ENCODE data around the gene GMPPB. TPM values are rescaled to one million over a fixed set of nuclear protein-coding genes. Genes with fewer than 3 reads are reported as not detected.

GMPPB gene
- total and polyA plus RNA-seq, 2 of the 8 experiments (the other 6 are each of a cell fraction or from before 2014, with no cell fraction given): 20.9 to 23.9 TPM

- TF ChIP-seq, protein P1, sequence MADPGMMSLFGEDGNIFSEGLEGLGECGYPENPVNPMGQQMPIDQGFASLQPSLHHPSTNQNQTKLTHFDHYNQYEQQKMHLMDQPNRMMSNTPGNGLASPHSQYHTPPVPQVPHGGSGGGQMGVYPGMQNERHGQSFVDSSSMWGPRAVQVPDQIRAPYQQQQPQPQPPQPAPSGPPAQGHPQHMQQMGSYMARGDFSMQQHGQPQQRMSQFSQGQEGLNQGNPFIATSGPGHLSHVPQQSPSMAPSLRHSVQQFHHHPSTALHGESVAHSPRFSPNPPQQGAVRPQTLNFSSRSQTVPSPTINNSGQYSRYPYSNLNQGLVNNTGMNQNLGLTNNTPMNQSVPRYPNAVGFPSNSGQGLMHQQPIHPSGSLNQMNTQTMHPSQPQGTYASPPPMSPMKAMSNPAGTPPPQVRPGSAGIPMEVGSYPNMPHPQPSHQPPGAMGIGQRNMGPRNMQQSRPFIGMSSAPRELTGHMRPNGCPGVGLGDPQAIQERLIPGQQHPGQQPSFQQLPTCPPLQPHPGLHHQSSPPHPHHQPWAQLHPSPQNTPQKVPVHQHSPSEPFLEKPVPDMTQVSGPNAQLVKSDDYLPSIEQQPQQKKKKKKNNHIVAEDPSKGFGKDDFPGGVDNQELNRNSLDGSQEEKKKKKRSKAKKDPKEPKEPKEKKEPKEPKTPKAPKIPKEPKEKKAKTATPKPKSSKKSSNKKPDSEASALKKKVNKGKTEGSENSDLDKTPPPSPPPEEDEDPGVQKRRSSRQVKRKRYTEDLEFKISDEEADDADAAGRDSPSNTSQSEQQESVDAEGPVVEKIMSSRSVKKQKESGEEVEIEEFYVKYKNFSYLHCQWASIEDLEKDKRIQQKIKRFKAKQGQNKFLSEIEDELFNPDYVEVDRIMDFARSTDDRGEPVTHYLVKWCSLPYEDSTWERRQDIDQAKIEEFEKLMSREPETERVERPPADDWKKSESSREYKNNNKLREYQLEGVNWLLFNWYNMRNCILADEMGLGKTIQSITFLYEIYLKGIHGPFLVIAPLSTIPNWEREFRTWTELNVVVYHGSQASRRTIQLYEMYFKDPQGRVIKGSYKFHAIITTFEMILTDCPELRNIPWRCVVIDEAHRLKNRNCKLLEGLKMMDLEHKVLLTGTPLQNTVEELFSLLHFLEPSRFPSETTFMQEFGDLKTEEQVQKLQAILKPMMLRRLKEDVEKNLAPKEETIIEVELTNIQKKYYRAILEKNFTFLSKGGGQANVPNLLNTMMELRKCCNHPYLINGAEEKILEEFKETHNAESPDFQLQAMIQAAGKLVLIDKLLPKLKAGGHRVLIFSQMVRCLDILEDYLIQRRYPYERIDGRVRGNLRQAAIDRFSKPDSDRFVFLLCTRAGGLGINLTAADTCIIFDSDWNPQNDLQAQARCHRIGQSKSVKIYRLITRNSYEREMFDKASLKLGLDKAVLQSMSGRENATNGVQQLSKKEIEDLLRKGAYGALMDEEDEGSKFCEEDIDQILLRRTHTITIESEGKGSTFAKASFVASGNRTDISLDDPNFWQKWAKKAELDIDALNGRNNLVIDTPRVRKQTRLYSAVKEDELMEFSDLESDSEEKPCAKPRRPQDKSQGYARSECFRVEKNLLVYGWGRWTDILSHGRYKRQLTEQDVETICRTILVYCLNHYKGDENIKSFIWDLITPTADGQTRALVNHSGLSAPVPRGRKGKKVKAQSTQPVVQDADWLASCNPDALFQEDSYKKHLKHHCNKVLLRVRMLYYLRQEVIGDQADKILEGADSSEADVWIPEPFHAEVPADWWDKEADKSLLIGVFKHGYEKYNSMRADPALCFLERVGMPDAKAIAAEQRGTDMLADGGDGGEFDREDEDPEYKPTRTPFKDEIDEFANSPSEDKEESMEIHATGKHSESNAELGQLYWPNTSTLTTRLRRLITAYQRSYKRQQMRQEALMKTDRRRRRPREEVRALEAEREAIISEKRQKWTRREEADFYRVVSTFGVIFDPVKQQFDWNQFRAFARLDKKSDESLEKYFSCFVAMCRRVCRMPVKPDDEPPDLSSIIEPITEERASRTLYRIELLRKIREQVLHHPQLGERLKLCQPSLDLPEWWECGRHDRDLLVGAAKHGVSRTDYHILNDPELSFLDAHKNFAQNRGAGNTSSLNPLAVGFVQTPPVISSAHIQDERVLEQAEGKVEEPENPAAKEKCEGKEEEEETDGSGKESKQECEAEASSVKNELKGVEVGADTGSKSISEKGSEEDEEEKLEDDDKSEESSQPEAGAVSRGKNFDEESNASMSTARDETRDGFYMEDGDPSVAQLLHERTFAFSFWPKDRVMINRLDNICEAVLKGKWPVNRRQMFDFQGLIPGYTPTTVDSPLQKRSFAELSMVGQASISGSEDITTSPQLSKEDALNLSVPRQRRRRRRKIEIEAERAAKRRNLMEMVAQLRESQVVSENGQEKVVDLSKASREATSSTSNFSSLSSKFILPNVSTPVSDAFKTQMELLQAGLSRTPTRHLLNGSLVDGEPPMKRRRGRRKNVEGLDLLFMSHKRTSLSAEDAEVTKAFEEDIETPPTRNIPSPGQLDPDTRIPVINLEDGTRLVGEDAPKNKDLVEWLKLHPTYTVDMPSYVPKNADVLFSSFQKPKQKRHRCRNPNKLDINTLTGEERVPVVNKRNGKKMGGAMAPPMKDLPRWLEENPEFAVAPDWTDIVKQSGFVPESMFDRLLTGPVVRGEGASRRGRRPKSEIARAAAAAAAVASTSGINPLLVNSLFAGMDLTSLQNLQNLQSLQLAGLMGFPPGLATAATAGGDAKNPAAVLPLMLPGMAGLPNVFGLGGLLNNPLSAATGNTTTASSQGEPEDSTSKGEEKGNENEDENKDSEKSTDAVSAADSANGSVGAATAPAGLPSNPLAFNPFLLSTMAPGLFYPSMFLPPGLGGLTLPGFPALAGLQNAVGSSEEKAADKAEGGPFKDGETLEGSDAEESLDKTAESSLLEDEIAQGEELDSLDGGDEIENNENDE (IDR thresholded peaks at IDR 0.05; ENCODE audit: insufficient replicate concordance, low read length): no peak
- no peak for TF ChIP-seq SIX5 (IDR thresholded peaks at IDR 0.05; ENCODE audit: low read depth, low read length)
- TF ChIP-seq EP300 (IDR thresholded peaks at IDR 0.05; ENCODE audit: borderline replicate concordance in 1 of 2, low read depth in 2 of 2, low read length in 2 of 2): no peak
- no peak for TF ChIP-seq HDAC2 (IDR thresholded peaks at IDR 0.05; ENCODE audit: borderline replicate concordance in 1 of 2, low read depth in 2 of 2, low read length in 2 of 2)
- no peak for TF ChIP-seq BCL11A (IDR thresholded peaks at IDR 0.05; ENCODE audit: low read depth in 2 of 2, low read length in 2 of 2)
Measured at GRCh38 chr3:49675912-49676311, 47.8 kb downstream of the GMPPB start (continued).

All from H1 (cell line).